Raji (cell line): ENCODE results near the gene SLC43A2.

Source experiments
- POLR2A ChIP-seq: IDR thresholded peaks from 2 replicates; pipeline ENCODE4 v1.6.1; 2011; ENCODE audit warnings: low read depth, low read length, control low read depth; ENCODE audit not compliant: insufficient read depth

Gene SLC43A2

DNA sequence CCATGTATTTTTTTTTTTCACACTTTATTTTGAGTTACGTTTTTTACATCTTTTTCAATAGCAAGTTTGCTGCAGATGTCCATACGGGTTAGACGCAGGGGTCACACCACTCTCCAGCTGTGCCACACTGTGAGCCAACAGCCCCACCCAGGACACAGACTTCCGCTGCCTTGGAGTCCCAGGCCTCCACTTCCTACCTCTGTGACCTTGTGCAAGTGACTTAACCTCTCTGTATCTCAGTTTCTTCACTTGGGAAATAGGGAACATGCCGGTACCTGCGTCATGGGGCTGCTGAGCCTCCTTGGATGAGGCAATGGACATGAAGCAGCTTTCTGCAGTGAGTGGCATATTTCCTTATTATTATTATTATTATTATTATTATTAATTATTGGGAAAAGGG is 62.8 kb downstream of the SLC43A2 start:
- no peak for TF ChIP-seq POLR2A

DNA sequence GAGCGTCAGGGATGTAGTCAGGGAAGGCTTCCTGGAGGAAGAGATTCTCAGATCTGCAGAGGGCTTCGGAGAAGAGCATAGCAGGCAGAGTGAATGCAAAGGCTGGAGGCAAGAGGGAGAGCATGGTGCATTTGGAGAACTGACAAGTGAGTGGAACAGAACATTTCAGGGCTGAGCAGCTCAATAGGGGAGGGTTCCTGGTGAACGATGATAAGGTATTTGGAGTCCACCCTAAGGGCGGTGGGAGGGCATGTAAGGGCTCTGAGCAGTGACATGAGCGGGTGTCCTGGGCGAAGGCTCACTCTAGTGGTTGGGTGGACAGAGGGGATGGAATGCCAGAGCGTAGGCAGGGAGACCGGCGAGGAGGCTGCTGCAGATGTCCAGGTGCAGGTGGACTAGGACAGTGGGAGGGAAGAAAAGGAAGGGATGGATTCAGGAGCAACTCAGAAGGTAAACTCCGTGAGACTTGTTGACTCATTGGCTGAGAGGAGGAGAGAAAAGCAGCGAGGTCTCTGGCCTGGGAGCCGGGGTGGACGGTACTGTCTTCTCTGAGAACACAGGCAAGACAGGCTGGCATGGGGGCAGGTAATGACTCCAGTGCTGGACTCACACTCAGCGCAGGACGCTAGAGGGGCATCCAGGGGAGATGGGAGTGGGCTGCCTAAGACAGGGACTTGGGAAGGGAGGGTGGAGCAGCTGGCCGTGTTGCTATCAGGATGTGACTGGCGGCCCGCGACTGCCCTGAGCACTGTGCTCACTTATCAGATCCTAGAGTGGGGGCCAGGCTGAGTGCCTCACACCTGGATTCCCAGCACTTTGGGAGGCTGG is 64.6 kb downstream of the SLC43A2 start:
- TF ChIP-seq POLR2A = no peak

DNA sequence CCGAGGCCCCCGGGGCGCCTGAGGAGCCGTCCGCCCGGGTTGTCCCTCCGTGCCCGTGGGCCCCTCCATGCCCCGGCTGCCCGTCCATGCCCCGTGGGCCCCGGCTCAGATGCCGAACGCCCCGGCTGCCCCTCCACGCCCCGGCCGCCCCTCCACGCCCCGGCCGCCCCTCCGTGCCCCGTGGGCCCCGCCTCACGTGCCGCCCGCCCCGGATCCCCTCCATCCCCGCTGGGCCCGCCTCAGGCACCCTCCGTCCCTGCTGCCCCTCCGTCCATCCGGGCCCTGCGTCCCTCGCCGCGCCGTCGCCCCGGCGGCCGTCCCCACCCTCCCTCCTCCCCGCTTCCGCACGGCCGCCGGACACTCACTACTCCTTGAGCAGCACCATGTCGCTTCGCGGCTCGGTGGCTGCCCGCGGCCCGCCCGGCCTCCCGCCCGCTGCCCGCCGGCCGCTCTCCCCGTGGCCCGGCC is 66.4 kb downstream of the SLC43A2 start:
- TF ChIP-seq POLR2A = no peak

DNA sequence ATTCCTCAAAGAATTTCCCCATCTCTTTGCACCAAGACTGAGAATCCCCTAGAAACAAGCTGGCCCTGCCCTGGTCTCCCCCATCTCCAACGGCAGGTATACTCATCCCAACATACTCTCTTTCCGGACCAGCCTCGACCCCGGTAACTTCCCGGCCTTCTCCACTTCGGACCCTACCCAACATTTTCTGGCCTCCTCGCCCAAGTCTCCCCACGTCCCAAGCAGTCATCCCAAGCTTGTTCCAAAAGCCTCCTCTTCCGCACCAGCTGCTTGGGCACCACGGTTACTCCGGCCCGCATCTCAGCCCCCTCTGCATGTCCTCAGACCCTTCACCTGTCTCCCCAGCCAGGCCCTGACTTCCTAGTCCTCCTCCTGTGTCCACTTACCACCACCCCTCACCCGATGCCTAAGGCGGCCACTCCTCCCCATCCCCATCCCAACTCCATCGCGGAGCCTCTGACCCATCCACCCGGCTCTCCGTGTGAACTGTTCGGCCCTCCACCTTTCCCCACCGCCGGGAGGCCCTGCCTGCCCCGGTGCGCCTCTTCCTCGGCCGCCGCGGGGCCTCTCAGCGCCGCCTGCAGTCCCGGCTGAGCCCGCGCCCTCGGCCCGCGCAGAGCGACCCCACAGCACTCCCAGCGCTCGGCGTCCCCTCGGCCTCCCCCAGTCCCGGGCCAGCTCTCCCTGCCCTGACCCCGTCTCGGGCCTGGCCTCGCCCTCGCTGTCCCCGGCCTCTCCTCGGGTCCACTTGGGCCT is 67.0 kb downstream of the SLC43A2 start:
- TF ChIP-seq POLR2A = no peak

DNA sequence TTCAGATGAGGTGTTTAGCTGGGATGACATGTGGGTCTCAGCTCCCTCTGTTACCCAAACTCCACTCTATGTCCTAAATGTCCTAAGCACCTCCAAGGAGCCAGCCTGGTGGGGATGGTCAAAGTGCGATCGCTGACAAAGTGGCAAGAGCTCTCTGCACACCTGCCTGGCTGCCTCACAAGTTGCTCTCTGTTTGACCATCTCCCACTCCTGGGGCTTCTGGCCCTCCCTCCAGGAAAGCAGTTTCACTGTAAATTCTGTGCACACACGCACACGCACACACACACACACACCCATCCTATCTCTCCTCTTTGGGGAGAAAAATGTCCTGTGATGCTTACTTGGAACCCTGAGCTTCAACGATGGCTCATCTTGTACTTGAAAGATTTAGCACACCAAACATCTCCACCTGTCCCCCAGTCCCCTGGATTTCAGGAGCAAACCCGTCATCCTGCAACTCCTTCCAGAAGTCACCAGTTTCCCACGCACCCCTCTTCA is 67.7 kb downstream of the SLC43A2 start:
- no peak for TF ChIP-seq POLR2A

DNA sequence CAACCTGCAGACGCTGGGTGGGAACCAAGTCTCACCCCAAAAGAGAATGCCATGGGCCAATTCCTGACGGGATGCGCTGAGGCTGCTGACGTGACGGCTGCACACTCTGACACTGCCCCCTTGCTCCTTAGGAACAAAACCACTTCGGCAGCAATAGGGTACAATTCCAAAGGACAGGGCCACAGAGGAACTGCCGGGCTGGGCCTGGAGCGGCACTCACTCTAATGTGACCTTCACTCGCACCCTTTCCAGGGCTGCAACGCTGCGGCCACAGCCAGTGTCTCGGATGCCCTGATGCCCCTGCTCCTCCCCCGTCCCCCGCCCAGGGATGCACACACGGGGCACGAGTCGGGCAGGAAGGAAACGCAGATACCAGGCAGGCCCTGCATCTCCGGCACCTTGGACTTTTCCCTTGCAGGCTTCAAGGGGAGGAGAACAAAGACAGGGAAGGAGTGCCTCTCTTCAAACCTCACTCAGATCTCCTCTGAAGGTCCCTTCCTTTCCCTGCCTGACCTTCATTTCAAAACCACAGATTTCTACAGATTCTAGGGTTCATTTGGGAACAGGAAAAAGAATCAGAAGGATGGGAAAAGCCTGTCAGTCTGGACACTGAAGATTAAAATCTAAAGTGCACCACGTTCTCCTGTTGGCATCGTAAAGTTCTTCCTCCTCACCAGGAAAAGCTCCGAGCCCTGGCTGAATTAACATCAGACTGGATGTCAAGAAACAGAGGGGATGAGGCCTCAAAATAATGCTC is 68.4 kb downstream of the SLC43A2 start:
- TF ChIP-seq POLR2A = no peak

DNA sequence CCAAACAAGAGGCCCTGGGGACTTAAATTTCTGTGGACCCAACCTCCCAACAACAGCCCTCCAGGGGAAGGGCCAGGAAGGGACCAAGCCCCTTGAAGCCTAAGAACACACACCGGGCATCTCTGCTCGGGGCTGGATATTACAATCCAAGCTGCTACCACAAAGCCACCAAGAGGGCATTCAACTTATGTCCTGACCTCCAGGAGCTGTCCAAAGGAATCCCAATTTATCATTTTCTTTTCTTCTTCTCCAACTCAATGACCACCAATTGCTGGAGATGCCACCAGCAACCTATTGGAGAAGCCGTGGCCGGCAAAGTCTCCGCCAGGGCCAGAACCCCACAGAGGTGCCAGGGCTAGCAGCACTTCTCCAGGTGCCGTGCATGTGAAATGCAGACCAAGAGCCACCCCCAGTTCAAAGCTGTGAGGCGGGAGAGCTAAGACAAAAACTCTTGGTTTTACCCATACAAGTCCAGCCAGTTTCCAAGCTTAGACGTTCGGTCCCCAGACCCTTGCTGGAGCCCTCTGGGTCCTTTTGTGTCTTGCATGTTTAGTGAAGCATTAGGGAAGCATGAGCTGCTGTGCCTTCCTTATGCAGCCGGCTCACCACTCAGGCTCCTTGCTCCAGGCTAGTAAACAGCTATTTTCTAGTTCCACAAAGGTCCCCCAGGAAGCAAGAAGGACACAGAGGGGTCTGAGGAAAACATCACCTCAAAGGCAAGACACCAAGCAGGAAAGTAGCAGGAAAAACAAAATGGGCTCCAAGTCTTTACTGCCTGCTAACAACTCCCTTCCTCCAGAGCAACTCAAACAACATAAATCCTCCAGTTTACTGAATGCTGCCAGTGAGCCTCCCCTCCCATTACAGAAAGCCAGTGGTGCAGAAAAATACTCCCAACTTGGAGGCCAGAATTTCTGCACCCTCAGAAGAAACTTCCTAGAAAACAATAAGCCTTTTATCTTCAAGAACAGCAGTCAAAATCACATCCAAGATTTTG is 69.3 kb downstream of the SLC43A2 start:
- no peak for TF ChIP-seq POLR2A

DNA sequence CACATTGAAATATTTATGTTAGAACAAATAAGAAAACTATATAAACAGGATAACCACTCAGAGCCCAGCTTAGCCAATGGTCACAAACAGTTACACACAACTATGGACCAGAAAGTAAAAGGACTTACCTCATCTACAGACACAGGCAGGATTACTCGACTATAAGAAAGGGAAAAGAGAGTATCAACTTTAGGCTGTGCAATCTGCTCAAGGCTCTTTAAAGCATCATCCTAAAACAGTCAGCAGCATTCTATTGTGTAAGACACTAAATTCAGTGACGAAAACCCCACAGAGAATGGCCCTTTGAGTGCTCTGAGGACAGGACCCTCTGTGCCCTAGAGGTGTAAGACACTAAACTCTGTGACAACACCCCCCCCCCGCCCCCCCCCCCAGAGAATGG is 70.2 kb downstream of the SLC43A2 start:
- TF ChIP-seq POLR2A = no peak

DNA sequence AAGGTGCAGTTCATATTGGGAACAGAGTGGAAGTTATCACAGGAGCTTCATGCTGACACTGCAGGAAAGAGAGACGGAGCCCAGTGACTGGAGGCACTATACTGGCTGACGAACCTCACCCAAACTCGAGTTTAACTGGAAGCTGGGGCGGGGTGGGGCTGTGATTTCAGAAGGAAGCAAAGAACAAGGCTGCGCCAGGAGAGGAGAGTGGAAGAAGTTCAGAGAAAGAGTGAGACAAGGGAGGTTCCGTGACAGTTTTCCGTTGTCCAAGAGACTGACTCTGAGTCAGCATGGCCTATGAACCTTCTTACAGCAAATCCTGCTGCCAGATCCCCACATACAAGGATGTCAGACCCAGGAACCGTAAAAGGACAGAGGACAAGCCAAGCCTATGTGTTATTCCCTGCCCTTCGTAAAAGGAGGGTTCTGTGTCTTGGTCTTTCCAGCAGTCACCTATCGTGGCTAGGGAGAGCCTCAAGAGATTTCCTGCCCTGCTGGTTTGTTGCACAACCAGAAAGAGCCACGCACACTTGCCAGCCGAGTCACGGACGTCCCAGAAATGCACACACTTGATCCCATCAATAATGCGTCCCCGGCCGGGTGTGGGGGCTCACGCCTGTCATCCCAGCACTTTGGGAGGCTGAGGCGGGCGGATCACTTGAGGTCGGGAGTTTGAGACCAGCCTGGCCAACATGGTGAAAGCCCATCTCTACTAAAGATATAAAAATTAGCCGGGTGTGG is 71.1 kb downstream of the SLC43A2 start:
- TF ChIP-seq POLR2A = no peak

DNA sequence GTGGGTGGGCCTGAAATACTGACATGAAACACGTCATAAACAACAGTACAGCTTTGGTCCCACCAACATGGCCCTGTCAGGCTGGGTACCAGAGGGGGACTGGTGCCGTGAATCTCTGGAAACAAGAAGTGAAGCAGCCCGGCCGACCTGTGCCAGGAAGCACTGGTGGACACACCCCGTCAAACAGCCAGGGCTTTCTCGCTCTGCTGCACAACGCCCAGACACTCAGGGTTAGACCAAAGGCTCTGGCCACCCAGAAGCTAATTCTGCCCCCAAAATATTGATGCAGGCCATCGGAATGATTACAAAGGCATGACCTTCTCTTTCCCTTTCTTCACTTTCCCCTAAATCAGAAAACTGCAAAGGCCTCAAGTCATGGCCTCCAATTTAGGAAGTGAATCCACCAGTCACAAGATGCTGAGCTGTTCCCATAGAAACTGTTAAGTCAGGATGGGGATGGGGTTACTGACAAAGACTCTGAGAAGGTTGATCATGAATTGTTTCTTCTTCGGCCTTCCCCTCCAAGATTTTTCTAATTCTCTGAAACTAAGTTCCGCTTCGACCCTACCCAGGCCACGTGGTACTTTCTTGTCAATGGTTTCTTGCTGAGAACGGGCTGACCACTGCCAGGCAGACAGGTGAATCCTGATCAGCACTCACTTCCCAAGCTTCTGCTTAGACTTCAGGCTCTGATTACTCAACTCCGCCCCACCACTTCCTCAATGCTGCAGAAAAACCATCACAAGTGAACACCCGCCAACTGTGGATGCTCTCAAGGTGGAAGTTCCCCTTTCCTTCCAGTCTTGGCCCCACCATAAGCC is 72.8 kb downstream of the SLC43A2 start:
- TF ChIP-seq POLR2A = no peak

DNA sequence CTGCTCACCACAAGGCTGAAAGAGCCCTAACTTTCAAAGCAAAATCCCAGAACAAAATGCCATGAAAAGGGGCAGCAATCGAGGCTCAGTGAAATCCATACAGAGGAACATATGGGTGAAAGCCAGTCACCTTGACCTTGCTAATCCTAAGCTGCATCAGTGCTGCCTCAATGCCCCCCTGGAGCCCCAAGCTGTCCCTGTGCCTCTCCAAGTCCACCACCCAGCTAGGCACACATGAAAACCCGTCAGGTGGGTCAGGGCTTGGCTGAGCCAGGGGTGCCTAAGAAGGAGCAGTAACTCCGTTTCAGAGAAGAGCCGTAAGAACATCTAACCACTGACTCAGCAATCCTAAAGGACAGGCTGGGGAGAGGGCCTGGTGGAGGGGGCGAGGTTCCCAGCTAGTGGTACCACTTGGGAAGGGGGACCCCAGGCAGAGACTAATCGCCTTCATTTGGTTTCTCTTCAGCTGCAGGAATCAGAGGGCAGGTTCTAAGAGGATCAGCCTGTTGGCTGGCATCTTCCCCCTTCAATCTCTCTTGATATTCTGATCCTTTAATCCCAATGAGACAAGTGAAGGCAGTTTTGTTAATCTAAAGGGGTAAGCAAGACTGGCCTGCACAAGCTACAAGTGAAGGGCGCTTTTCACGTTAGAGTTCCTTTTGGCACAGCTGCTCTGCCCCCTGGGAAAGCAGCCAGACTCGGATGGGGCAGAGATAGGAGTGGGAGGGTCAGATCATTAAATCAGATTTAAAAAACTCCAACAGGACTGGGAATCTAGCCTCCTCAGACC is 73.7 kb downstream of the SLC43A2 start:
- no peak for TF ChIP-seq POLR2A
